H9 (cell line): Measurements from ENCODE around the gene SLC7A5. TPM values are rescaled to one million over a fixed set of nuclear protein-coding genes. Genes with fewer than 3 reads are reported as not detected.
A peak's percentile ranks its signal among the peaks of the same experiment; 100 is the strongest.
"Not testable (repeated sequence)": the region's sequence is repeated elsewhere in the genome, so short reads cannot be mapped to it uniquely, and the experiment has no call there.

Source experiments
- DNase-seq: peaks from one replicate; pipeline ENCODE4 v3.0.0-alpha.2; 2017
- H2AFZ ChIP-seq: one replicate; pipeline ENCODE4 v1.6.1; 2013; ENCODE audit warnings: mild to moderate bottlenecking, low read length, control low read depth, moderate library complexity
- H2AK5ac ChIP-seq: 2 replicates; pipeline ENCODE4 v1.6.1; 2013; ENCODE audit warnings: low read length, control low read depth, mixed read lengths; ENCODE audit not compliant: insufficient read length
- H2BK120ac ChIP-seq: one replicate; pipeline ENCODE4 v1.6.1; 2013; ENCODE audit warnings: low read depth, mild to moderate bottlenecking, low read length, control low read depth, inconsistent platforms; ENCODE audit not compliant: poor library complexity, severe bottlenecking
- H2BK12ac ChIP-seq: 2 replicates; pipeline ENCODE4 v1.6.1; 2013; ENCODE audit warnings: low read length, control low read depth, mixed read lengths, low read depth; ENCODE audit not compliant: insufficient read length
- H2BK15ac ChIP-seq: 2 replicates; pipeline ENCODE4 v1.6.1; 2013; ENCODE audit warnings: low read depth, low read length, control low read depth
- H2BK20ac ChIP-seq: one replicate; pipeline ENCODE4 v1.6.1; 2013; ENCODE audit warnings: low read depth, mild to moderate bottlenecking, low read length, control low read depth, inconsistent platforms; ENCODE audit not compliant: poor library complexity, severe bottlenecking
- H2BK5ac ChIP-seq: 2 replicates; pipeline ENCODE4 v1.6.1; 2013; ENCODE audit warnings: low read length, control low read depth, mixed read lengths; ENCODE audit not compliant: insufficient read length
- H3K14ac ChIP-seq: 2 replicates; pipeline ENCODE4 v1.6.1; 2013; ENCODE audit warnings: low read length, control low read depth; ENCODE audit not compliant: insufficient read depth
- H3K18ac ChIP-seq: 2 replicates; pipeline ENCODE4 v1.6.1; 2013; ENCODE audit warnings: low read depth, mild to moderate bottlenecking, mixed read lengths, low read length, control low read depth; ENCODE audit not compliant: insufficient read length
- H3K23ac ChIP-seq: 2 replicates; pipeline ENCODE4 v1.6.1; 2013; ENCODE audit warnings: low read length, control low read depth, mixed read lengths, low read depth; ENCODE audit not compliant: insufficient read length
- H3K23me2 ChIP-seq: 2 replicates; pipeline ENCODE4 v1.6.1; 2013; ENCODE audit warnings: low read depth, mild to moderate bottlenecking, mixed read lengths, low read length, control low read depth; ENCODE audit not compliant: insufficient read length, poor library complexity, severe bottlenecking
- H3K27ac ChIP-seq: 2 replicates; pipeline ENCODE4 v1.5.1; 2013; ENCODE audit warnings: low read length, control low read depth, mixed read lengths, low read depth; ENCODE audit not compliant: insufficient read length
- H3K27me3 ChIP-seq: 2 replicates; pipeline ENCODE4 v1.6.1; 2013; ENCODE audit warnings: low read length, control low read depth, inconsistent platforms; ENCODE audit not compliant: insufficient read depth
- H3K4ac ChIP-seq: 2 replicates; pipeline ENCODE4 v1.6.1; 2013; ENCODE audit warnings: low read depth, mild to moderate bottlenecking, control low read depth, inconsistent platforms, low read length, moderate library complexity
- H3K4me1 ChIP-seq: 2 replicates; pipeline ENCODE4 v1.6.1; 2013; ENCODE audit warnings: low read length, control low read depth, inconsistent platforms; ENCODE audit not compliant: insufficient read depth
- H3K4me2 ChIP-seq: 2 replicates; pipeline ENCODE4 v1.6.1; 2013; ENCODE audit warnings: low read length, control low read depth, mixed read lengths; ENCODE audit not compliant: insufficient read length, insufficient read depth
- H3K56ac ChIP-seq: 2 replicates; pipeline ENCODE4 v1.6.1; 2013; ENCODE audit warnings: low read depth, mild to moderate bottlenecking, mixed read lengths, low read length, control low read depth; ENCODE audit not compliant: insufficient read length
- H3K79me1 ChIP-seq: 2 replicates; pipeline ENCODE4 v1.6.1; 2013; ENCODE audit warnings: low read depth, mild to moderate bottlenecking, moderate library complexity, low read length, control low read depth, inconsistent platforms; ENCODE audit not compliant: insufficient read depth, poor library complexity, severe bottlenecking
- H3K79me2 ChIP-seq: 2 replicates; pipeline ENCODE4 v1.6.1; 2013; ENCODE audit warnings: low read length, control low read depth, inconsistent platforms; ENCODE audit not compliant: insufficient read depth
- H3K9ac ChIP-seq: 2 replicates; pipeline ENCODE4 v1.6.1; 2013; ENCODE audit warnings: low read length, control low read depth, mixed read lengths; ENCODE audit not compliant: insufficient read length; ENCODE audit errors: extremely low read depth
- H3K9me3 ChIP-seq: one replicate; pipeline ENCODE4 v1.6.1; 2013; ENCODE audit warnings: low read depth, low read length, inconsistent platforms; ENCODE audit not compliant: control insufficient read depth
- H3T11ph ChIP-seq: one replicate; pipeline ENCODE4 v1.6.1; 2013; ENCODE audit warnings: mild to moderate bottlenecking, low read length, control low read depth, inconsistent platforms
- H4K20me1 ChIP-seq: one replicate; pipeline ENCODE4 v1.6.1; 2013; ENCODE audit not compliant: control insufficient read depth, insufficient read length, insufficient read depth
- H4K5ac ChIP-seq: 2 replicates; pipeline ENCODE4 v1.6.1; 2013; ENCODE audit warnings: low read depth, mild to moderate bottlenecking, mixed read lengths, low read length, control low read depth; ENCODE audit not compliant: insufficient read length
- H4K8ac ChIP-seq: replicated peaks from 2 replicates; pipeline ENCODE4 v1.6.1; 2013; ENCODE audit warnings: low read length, control low read depth, mixed read lengths, low read depth; ENCODE audit not compliant: insufficient read length
- H4K91ac ChIP-seq: 2 replicates; pipeline ENCODE4 v1.6.1; 2013; ENCODE audit warnings: low read depth, mild to moderate bottlenecking, moderate library complexity, mixed read lengths, low read length, control low read depth; ENCODE audit not compliant: insufficient read length
- H3K27ac Mint-ChIP-seq, 3 experiments: 2 replicates in 2 of 3; 3 replicates in 1 of 3; pipeline ENCODE4 v1.8.0; 2020 to 2021; ENCODE audit warnings: mixed read lengths in 3 of 3, mild to moderate bottlenecking in 1 of 3, moderate library complexity in 1 of 3
- H3K27me3 Mint-ChIP-seq: 2 replicates; pipeline ENCODE4 v1.8.0; 2021; ENCODE audit warnings: low read depth, mild to moderate bottlenecking, moderate library complexity, mixed read lengths
- H3K36me3 Mint-ChIP-seq, 3 experiments: 2 replicates in 2 of 3; 3 replicates in 1 of 3; pipeline ENCODE4 v1.8.0; 2020 to 2021; ENCODE audit warnings: low read depth in 3 of 3, mixed read lengths in 3 of 3; ENCODE audit not compliant: insufficient read depth in 1 of 3
- H3K4me1 Mint-ChIP-seq, 2 experiments: 2 replicates each; pipeline ENCODE4 v1.8.0; 2020; ENCODE audit warnings: mixed read lengths in 2 of 2
- H3K4me3 Mint-ChIP-seq, 2 experiments: 2 replicates in 1 of 2; 3 replicates in 1 of 2; pipeline ENCODE4 v1.8.0; 2020 to 2021; ENCODE audit warnings: mild to moderate bottlenecking in 2 of 2, mixed read lengths in 2 of 2, moderate library complexity in 1 of 2
- H3K9me3 Mint-ChIP-seq, 2 experiments: 2 replicates in 1 of 2; 3 replicates in 1 of 2; pipeline ENCODE4 v1.8.0; 2020; ENCODE audit warnings: mild to moderate bottlenecking in 2 of 2, mixed read lengths in 2 of 2, moderate library complexity in 1 of 2
- CTCF ChIP-seq: fragments of 200-600 bp; sonication (generic); conservative IDR thresholded peaks from 3 replicates; pipeline ENCODE4 v1.8.0; 2021; ENCODE audit warnings: antibody characterized with exemption, mild to moderate bottlenecking
- WGBS: extraction: QIAGEN DNeasy Blood & Tissue Kit; methylation state at CpG from one replicate; pipeline ENCODE4 v1.1.7; 2013; ENCODE audit warnings: missing lambda C conversion rate, low lambda C conversion rate, mixed read lengths; ENCODE audit not compliant: insufficient read length; ENCODE audit errors: extremely low coverage; 5-methylcytosine and 5-hydroxymethylcytosine counted together
- total RNA-seq: library from RNA; stranded (reverse); gene quantifications from 2 replicates; pipeline ENCODE4 v1.2.1, GENCODE V29; 2021

Gene SLC7A5
- total RNA-seq, 1 experiment from 2014 or later: 217 TPM

- Histone ChIP-seq H4K5ac (no peak overlapping the region), H4K91ac (no peak overlapping the region), H3K9ac (no peak overlapping the region), H3K79me1 (peaks cover 3% of the 10 kb centered on the region), H2AK5ac (no peak overlapping the region), H3K9me3 (no peaks in the 10 kb centered on the region), H3K79me2 (peaks cover 12% of the 10 kb centered on the region; the same call in 1 of the 2 replicates), H2BK12ac (no peak overlapping the region), H3K4me2 (no peak overlapping the region), H3K18ac (no peak overlapping the region), H2AFZ (no peak overlapping the region), H3K27ac (no peak overlapping the region), H3K23ac (no peak overlapping the region), H3K23me2 (no peaks in the 10 kb centered on the region), H4K20me1 (no peaks in the 10 kb centered on the region), H4K8ac (no peak overlapping the region), H2BK120ac (no peak overlapping the region), H2BK20ac (no peak overlapping the region), H3K4me1 (no peaks in the 10 kb centered on the region; the same call in 1 of the 2 replicates), H3T11ph (no peak overlapping the region), H2BK5ac (no peak overlapping the region), H3K56ac (no peak overlapping the region), H3K27me3 (peaks cover 4% of the 10 kb centered on the region; the same call in 1 of the 2 replicates), H2BK15ac (no peak overlapping the region), H3K14ac (no peak overlapping the region), H3K4ac (no peak overlapping the region)
- peaks cover 26 to 27% of the 10 kb centered on the region in 2 experiments for H3K4me1 Mint-ChIP-seq
- H3K9me3 Mint-ChIP-seq: no peaks in the 10 kb centered on the region
- DNase-seq: no peak
- H3K27me3 Mint-ChIP-seq: peaks cover 43% of the 10 kb centered on the region
- H3K4me3 Mint-ChIP-seq: no peak overlapping the region
- peak overlapping the region in 1 of 3 experiments; percentile 72; a peak in 2 of 7 replicates for H3K27ac Mint-ChIP-seq
- no peak for TF ChIP-seq CTCF
- H3K36me3 Mint-ChIP-seq: peaks cover 31 to 58% (median 33%) of the 10 kb centered on the region in 3 experiments
- WGBS: no CpG with 5 or more reads among the region's 26 CpGs
These were observed 8.6 kb downstream of the SLC7A5 start for GRCh38 chr16:87860553-87861299.

- H2BK5ac ChIP-seq, H3K79me1 ChIP-seq, H3K18ac ChIP-seq, H3K56ac ChIP-seq, H3K4me1 ChIP-seq, H3K14ac ChIP-seq, H3K4me2 ChIP-seq, H3T11ph ChIP-seq, H3K4ac ChIP-seq, H3K27ac ChIP-seq, H3K9me3 Mint-ChIP-seq, H2AFZ ChIP-seq, H2BK20ac ChIP-seq, H2BK15ac ChIP-seq, H3K9me3 ChIP-seq, H3K79me2 ChIP-seq, H3K9ac ChIP-seq, H4K8ac ChIP-seq, H3K27me3 ChIP-seq, H4K91ac ChIP-seq, H3K27ac Mint-ChIP-seq, H3K23ac ChIP-seq, DNase-seq, H3K23me2 ChIP-seq, H4K5ac ChIP-seq, H2BK120ac ChIP-seq, H2BK12ac ChIP-seq, H4K20me1 ChIP-seq, H2AK5ac ChIP-seq, H3K4me3 Mint-ChIP-seq: not testable (repeated sequence)
- H3K27me3 Mint-ChIP-seq: peaks cover 31% of the 10 kb centered on the region
- peaks cover 20 to 51% (median 25%) of the 10 kb centered on the region in 3 experiments for H3K36me3 Mint-ChIP-seq
- no CpG with 5 or more reads among the region's 27 CpGs for WGBS
- peaks cover 19 to 25% of the 10 kb centered on the region in 2 experiments for H3K4me1 Mint-ChIP-seq
These were observed 10.9 kb downstream of the SLC7A5 start for GRCh38 chr16:87858151-87858993.
